Loucy (cell line): ENCODE measurements around the gene NLGN4X.

Experiments used
- H2AFZ ChIP-seq: fragments of 200-600 bp; sonication (generic); 2 replicates; pipeline ENCODE4 v1.6.0; 2016; ENCODE audit warnings: antibody characterized with exemption, mild to moderate bottlenecking, low read length, moderate library complexity
- H3F3A ChIP-seq: fragments of 200-600 bp; 2 replicates; pipeline ENCODE4 v1.6.0; 2016; ENCODE audit warnings: antibody characterized with exemption, low read depth, mild to moderate bottlenecking
- H3K27me3 ChIP-seq: fragments of 200-600 bp; sonication (generic); 2 replicates; pipeline ENCODE4 v1.6.1; 2014; ENCODE audit warnings: low read length, mild to moderate bottlenecking; ENCODE audit not compliant: insufficient read depth, poor library complexity, severe bottlenecking
- H3K36me3 ChIP-seq: fragments of 200-600 bp; sonication (generic); 2 replicates; pipeline ENCODE4 v1.6.1; 2016; ENCODE audit warnings: low read length; ENCODE audit not compliant: insufficient read depth
- H3K4me1 ChIP-seq: fragments of 200-600 bp; sonication (generic); 2 replicates; pipeline ENCODE4 v1.5.1; 2014; ENCODE audit warnings: low read length, mild to moderate bottlenecking; ENCODE audit not compliant: insufficient read depth, poor library complexity, severe bottlenecking
- H3K4me2 ChIP-seq: fragments of 200-600 bp; sonication (generic); 2 replicates; pipeline ENCODE4 v1.6.0; 2014; ENCODE audit warnings: antibody characterized with exemption, low read length, low read depth, mild to moderate bottlenecking; ENCODE audit not compliant: poor library complexity, severe bottlenecking
- H3K4me3 ChIP-seq: fragments of 200-600 bp; sonication (generic); 2 replicates; pipeline ENCODE4 v1.5.1; 2014; ENCODE audit warnings: low read length, mild to moderate bottlenecking, mixed read lengths; ENCODE audit not compliant: poor library complexity, severe bottlenecking
- H3K79me2 ChIP-seq: fragments of 200-600 bp; sonication (generic); 2 replicates; pipeline ENCODE4 v1.6.1; 2014; ENCODE audit warnings: low read length; ENCODE audit not compliant: insufficient read depth
- H3K9ac ChIP-seq: fragments of 200-600 bp; sonication (generic); 2 replicates; pipeline ENCODE4 v1.6.0; 2014; ENCODE audit warnings: mild to moderate bottlenecking, low read depth, low read length, moderate library complexity; ENCODE audit not compliant: poor library complexity, severe bottlenecking
- H3K9me2 ChIP-seq: fragments of 200-600 bp; sonication (generic); replicated peaks from 2 replicates; pipeline ENCODE4 v1.6.1; 2016; ENCODE audit warnings: low read depth, low read length, mixed read lengths
- H3K9me3 ChIP-seq: fragments of 200-600 bp; sonication (generic); 2 replicates; pipeline ENCODE4 v1.6.1; 2014; ENCODE audit warnings: mild to moderate bottlenecking, antibody characterized with exemption, low read length, low read depth; ENCODE audit not compliant: insufficient read depth
- H4K20me1 ChIP-seq: fragments of 200-600 bp; sonication (generic); 2 replicates; pipeline ENCODE4 v1.6.0; 2014; ENCODE audit warnings: antibody characterized with exemption, low read length, mild to moderate bottlenecking; ENCODE audit not compliant: insufficient read depth, poor library complexity, severe bottlenecking
- CTCF ChIP-seq: fragments of 200-600 bp; sonication (generic); conservative IDR thresholded peaks from 2 replicates; pipeline ENCODE4 v1.5.1; 2014; ENCODE audit warnings: mild to moderate bottlenecking, antibody characterized with exemption, low read length
- EZH2phosphoT487 ChIP-seq: fragments of 200-600 bp; IDR thresholded peaks from 2 replicates; pipeline ENCODE4 v1.6.1; 2018; ENCODE audit warnings: antibody characterized with exemption, mild to moderate bottlenecking, moderate library complexity, borderline replicate concordance

The NLGN4X gene

DNA sequence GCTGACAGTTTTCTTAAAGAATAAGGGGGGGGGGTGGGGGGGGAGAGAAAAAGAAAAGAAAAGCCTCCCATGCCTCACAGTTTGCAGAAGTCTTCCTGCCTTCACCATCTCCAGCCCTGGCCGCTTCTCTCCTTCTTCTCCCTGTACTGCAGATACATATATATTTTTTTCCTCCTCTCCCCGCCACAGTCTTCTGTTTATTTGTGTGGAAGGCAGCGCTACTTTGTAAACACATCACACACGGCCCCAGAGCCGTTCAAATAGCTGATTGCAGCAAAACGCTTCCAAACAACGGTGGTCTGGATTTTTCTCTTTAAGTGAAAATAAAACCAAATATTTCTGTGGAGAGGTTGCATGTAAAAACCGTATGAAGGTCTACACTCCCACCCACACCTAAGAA, 732 bp downstream of the NLGN4X start:
- Histone ChIP-seq H3K36me3 (no peaks in the 10 kb centered on the region), H3K9ac (peak overlapping the region; percentile 80), H2AFZ (no peak overlapping the region), H3K4me1 (peaks cover 3% of the 10 kb centered on the region), H4K20me1 (no peaks in the 10 kb centered on the region), H3K4me2 (peak overlapping the region; percentile 83), H3K79me2 (peaks cover 36% of the 10 kb centered on the region), H3K27me3 (no peaks in the 10 kb centered on the region), H3K4me3 (peak overlapping the region; percentile 85), H3K9me3 (no peaks in the 10 kb centered on the region), H3F3A (no peaks in the 10 kb centered on the region), H3K9me2 (no peaks in the 10 kb centered on the region)
- TF ChIP-seq CTCF (no peak), EZH2phosphoT487 (no peak)

- TF ChIP-seq EZH2phosphoT487 (no peak), CTCF (no peak)
- H3K79me2 ChIP-seq = peaks cover 38% of the 10 kb centered on the region
- peak overlapping the region; percentile 85 for H3K4me3 ChIP-seq
- H4K20me1 ChIP-seq = no peaks in the 10 kb centered on the region
- H3K9ac ChIP-seq = peak overlapping the region; percentile 80
- H3K36me3 ChIP-seq = no peaks in the 10 kb centered on the region
- peak overlapping the region; percentile 83; the same call in 1 of the 2 replicates for H2AFZ ChIP-seq
- H3K4me1 ChIP-seq = peaks cover 3% of the 10 kb centered on the region
- peak overlapping the region; percentile 83 for H3K4me2 ChIP-seq
- no peaks in the 10 kb centered on the region for H3F3A ChIP-seq
- H3K9me3 ChIP-seq = no peaks in the 10 kb centered on the region
- H3K27me3 ChIP-seq = no peaks in the 10 kb centered on the region
- H3K9me2 ChIP-seq = no peaks in the 10 kb centered on the region
These were observed 1.2 kb downstream of the NLGN4X start for GRCh38 chrX:6227453-6227835.

GRCh38 chrX:6226596-6227452, 1.8 kb downstream of the NLGN4X start:
- Histone ChIP-seq H3K9me2 (no peaks in the 10 kb centered on the region), H3K36me3 (no peaks in the 10 kb centered on the region), H4K20me1 (no peaks in the 10 kb centered on the region), H2AFZ (peak overlapping the region; percentile 83), H3K9me3 (no peaks in the 10 kb centered on the region), H3K27me3 (no peaks in the 10 kb centered on the region), H3K79me2 (peaks cover 43% of the 10 kb centered on the region), H3K4me3 (peak overlapping the region; percentile 85), H3K9ac (peak overlapping the region; percentile 80), H3K4me1 (peaks cover 6% of the 10 kb centered on the region), H3K4me2 (peak overlapping the region; percentile 83), H3F3A (no peaks in the 10 kb centered on the region)
- TF ChIP-seq CTCF (no peak), EZH2phosphoT487 (no peak)
